DND-41 (cell line): Measurements from ENCODE around the gene ATP9B.

ENCODE experiments used
- ATAC-seq: fragments of 200-7000 bp; cut with Tn5 transposase; 3 replicates; pipeline ENCODE4 v1.9.1; 2021; ENCODE audit warnings: low read depth; ENCODE audit not compliant: insufficient read depth
- DNase-seq: peaks from one replicate; pipeline ENCODE4 v3.0.0-alpha.2; 2020
- H2AFZ ChIP-seq: 2 replicates; pipeline ENCODE4 v1.6.0; 2012; ENCODE audit warnings: low read depth, low read length
- H3K27ac ChIP-seq: 2 replicates; pipeline ENCODE4 v1.5.1; 2012; ENCODE audit warnings: low read length, inconsistent platforms
- H3K27me3 ChIP-seq: fragments of 200-600 bp; sonication (generic); 2 replicates; pipeline ENCODE4 v1.6.0; 2012; ENCODE audit warnings: low read length, mild to moderate bottlenecking, inconsistent platforms; ENCODE audit not compliant: insufficient read depth, poor library complexity
- H3K36me3 ChIP-seq: 2 replicates; pipeline ENCODE4 v1.5.1; 2012; ENCODE audit warnings: low read length, inconsistent platforms; ENCODE audit not compliant: insufficient read depth
- H3K4me1 ChIP-seq: 2 replicates; pipeline ENCODE4 v1.5.1; 2012; ENCODE audit warnings: mild to moderate bottlenecking, low read length; ENCODE audit not compliant: insufficient read depth
- H3K4me2 ChIP-seq: 2 replicates; pipeline ENCODE4 v1.6.0; 2012; ENCODE audit warnings: mild to moderate bottlenecking, moderate library complexity, low read length, inconsistent platforms; ENCODE audit not compliant: insufficient read depth
- H3K4me3 ChIP-seq, 2 experiments: fragments of 200-600 bp in 1 of 2; shearing (Covaris generic) in 1 of 2; 2 replicates each; pipeline ENCODE4 v1.5.1; 2012 to 2016; ENCODE audit warnings: inconsistent platforms in 2 of 2, low read length in 2 of 2, mild to moderate bottlenecking in 2 of 2, low read depth in 1 of 2, moderate library complexity in 1 of 2
- H3K79me2 ChIP-seq: 2 replicates; pipeline ENCODE4 v1.6.0; 2012; ENCODE audit warnings: low read length, inconsistent platforms; ENCODE audit not compliant: insufficient read depth
- H3K9ac ChIP-seq: 2 replicates; pipeline ENCODE4 v1.6.0; 2012; ENCODE audit warnings: low read depth, mild to moderate bottlenecking, inconsistent platforms, low read length, moderate library complexity
- H3K9me3 ChIP-seq: 2 replicates; pipeline ENCODE4 v1.5.1; 2012; ENCODE audit warnings: low read length, moderate library complexity, mild to moderate bottlenecking, inconsistent platforms; ENCODE audit not compliant: insufficient read depth, severe bottlenecking
- H4K20me1 ChIP-seq: 2 replicates; pipeline ENCODE4 v1.6.0; 2012; ENCODE audit warnings: low read length; ENCODE audit not compliant: insufficient read depth
- EZH2 ChIP-seq: IDR thresholded peaks from 3 replicates; pipeline ENCODE4 v1.6.1; 2012; ENCODE audit warnings: borderline replicate concordance, low read depth, mild to moderate bottlenecking, moderate library complexity, low read length, inconsistent platforms; ENCODE audit not compliant: severe bottlenecking
- TF ChIP-seq, protein P1 (sequence below): IDR thresholded peaks from 2 replicates; pipeline ENCODE4 v1.5.1; 2012; ENCODE audit warnings: borderline replicate concordance, low read length, moderate library complexity, mild to moderate bottlenecking; ENCODE audit not compliant: poor library complexity, severe bottlenecking; ENCODE audit errors: extremely low read depth

The ATP9B gene

GRCh38 chr18:79107886-79108285, 38.7 kb downstream of the ATP9B start:
- H3K79me2 ChIP-seq: peaks cover 53% of the 10 kb centered on the region
- H3K9me3 ChIP-seq: no peaks in the 10 kb centered on the region
- no peak overlapping the region for H3K9ac ChIP-seq
- H4K20me1 ChIP-seq: peaks cover 18% of the 10 kb centered on the region
- H3K27ac ChIP-seq: no peak overlapping the region
- no peaks in the 10 kb centered on the region for H3K4me1 ChIP-seq
- no peaks in the 10 kb centered on the region for H3K27me3 ChIP-seq
- ATAC-seq (no peak), DNase-seq (no peak)
- no peak overlapping the region for H3K4me2 ChIP-seq
- TF ChIP-seq, protein P1, sequence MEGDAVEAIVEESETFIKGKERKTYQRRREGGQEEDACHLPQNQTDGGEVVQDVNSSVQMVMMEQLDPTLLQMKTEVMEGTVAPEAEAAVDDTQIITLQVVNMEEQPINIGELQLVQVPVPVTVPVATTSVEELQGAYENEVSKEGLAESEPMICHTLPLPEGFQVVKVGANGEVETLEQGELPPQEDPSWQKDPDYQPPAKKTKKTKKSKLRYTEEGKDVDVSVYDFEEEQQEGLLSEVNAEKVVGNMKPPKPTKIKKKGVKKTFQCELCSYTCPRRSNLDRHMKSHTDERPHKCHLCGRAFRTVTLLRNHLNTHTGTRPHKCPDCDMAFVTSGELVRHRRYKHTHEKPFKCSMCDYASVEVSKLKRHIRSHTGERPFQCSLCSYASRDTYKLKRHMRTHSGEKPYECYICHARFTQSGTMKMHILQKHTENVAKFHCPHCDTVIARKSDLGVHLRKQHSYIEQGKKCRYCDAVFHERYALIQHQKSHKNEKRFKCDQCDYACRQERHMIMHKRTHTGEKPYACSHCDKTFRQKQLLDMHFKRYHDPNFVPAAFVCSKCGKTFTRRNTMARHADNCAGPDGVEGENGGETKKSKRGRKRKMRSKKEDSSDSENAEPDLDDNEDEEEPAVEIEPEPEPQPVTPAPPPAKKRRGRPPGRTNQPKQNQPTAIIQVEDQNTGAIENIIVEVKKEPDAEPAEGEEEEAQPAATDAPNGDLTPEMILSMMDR: no peak
- no peak for TF ChIP-seq EZH2
- H3K36me3 ChIP-seq: peaks cover 3% of the 10 kb centered on the region; the same call in 1 of the 2 replicates
- no peak overlapping the region for H3K4me3 ChIP-seq
- no peak overlapping the region for H2AFZ ChIP-seq

DNA sequence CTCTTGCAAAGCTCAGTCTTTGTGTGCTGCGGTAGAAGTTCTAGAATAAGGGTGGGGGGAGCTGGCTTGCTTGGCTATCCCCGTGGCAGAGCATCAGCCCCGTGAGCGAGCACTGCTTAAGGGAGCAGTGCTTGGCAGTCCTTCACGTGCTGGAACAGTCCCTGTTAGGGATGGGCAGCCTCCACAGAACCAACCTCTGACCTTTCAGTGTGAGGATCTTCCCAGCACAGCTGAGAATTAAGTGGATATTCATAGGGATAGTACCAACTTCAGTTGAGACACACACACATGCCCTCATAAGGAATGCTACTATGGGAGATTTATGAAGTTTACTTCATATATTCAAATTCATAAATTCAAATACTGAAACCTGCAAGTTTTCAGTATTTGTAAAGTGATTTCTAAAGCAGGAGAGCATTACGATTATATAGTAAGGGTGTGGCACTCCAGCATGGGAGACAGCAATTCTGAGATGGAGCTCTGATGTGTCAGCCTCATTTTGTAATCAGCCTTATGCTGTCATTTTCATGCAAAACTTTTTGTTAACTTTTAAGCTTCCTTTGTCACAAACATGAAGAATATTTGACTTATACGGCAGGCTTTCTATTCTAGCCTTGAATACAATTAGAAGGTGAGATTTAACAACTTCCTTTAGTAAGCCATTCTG, 39.5 kb downstream of the ATP9B start:
- no peak overlapping the region for H2AFZ ChIP-seq
- H3K4me1 ChIP-seq: no peaks in the 10 kb centered on the region
- H3K36me3 ChIP-seq: peaks cover 8% of the 10 kb centered on the region
- H4K20me1 ChIP-seq: peaks cover 18% of the 10 kb centered on the region
- H3K27me3 ChIP-seq: no peaks in the 10 kb centered on the region
- H3K9ac ChIP-seq: no peak overlapping the region
- H3K9me3 ChIP-seq: no peaks in the 10 kb centered on the region
- H3K27ac ChIP-seq: no peak overlapping the region
- TF ChIP-seq, protein P1: no peak
- no peak for TF ChIP-seq EZH2
- H3K79me2 ChIP-seq: peaks cover 46% of the 10 kb centered on the region
- no peak for ATAC-seq
- H3K4me3 ChIP-seq: no peak overlapping the region
- no peak for DNase-seq
- H3K4me2 ChIP-seq: no peak overlapping the region

DNA sequence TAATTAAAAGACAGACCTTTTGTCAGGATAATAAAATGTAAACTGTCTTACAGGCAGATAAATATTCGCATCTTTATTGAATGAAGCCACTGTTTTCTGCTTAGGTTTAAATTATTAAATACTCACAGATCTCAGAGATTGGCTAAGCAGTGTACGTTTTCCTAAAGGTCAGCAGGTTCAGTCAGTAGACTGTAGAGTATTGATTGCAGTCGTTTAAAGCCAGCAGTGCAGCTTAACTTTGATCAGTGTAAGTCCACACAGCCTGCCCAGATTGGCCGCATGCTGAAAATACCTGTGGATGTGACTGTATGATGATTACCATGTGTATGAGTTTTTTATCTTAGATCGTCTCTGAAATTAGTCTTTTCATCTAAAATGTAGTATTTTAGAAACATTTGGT, 42.3 kb downstream of the ATP9B start:
- H4K20me1 ChIP-seq: peaks cover 15% of the 10 kb centered on the region
- no peak overlapping the region for H3K4me3 ChIP-seq
- no peak overlapping the region for H3K9ac ChIP-seq
- H3K27me3 ChIP-seq: no peaks in the 10 kb centered on the region
- no peak overlapping the region for H3K27ac ChIP-seq
- H3K36me3 ChIP-seq: peaks cover 20% of the 10 kb centered on the region
- no peak for ATAC-seq
- no peak overlapping the region for H2AFZ ChIP-seq
- peaks cover 3% of the 10 kb centered on the region for H3K9me3 ChIP-seq
- no peak for DNase-seq
- H3K79me2 ChIP-seq: peaks cover 20% of the 10 kb centered on the region
- no peak for TF ChIP-seq EZH2
- TF ChIP-seq, protein P1: no peak
- no peaks in the 10 kb centered on the region for H3K4me1 ChIP-seq
- no peak overlapping the region for H3K4me2 ChIP-seq

DNA sequence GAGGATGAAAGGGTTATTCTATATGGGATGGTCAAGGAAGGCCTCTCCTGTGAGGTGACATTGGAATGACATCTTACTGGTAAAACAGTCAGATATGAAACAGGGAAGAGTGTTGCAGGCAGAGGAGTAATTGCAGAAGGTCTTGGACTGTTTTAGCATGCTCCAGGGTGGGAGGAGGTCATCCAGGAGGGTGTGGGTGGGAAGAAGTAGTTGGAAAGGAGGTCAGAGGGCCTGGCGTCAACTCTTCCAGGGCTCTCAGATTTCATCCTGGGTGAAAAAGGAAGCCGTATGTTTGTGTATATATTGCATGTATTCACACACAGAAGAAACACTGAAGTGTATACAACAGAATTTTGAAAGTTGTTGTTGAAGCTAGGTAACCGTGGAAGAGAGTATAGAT, 48.2 kb downstream of the ATP9B start:
- H4K20me1 ChIP-seq: no peaks in the 10 kb centered on the region
- no peak overlapping the region for H3K9ac ChIP-seq
- peaks cover 3% of the 10 kb centered on the region for H3K9me3 ChIP-seq
- no peak overlapping the region for H3K4me2 ChIP-seq
- no peaks in the 10 kb centered on the region for H3K4me1 ChIP-seq
- DNase-seq (no peak), ATAC-seq (no peak)
- no peak overlapping the region for H3K4me3 ChIP-seq
- H3K79me2 ChIP-seq: no peaks in the 10 kb centered on the region
- H3K27ac ChIP-seq: no peak overlapping the region
- H3K36me3 ChIP-seq: peaks cover 26% of the 10 kb centered on the region
- TF ChIP-seq, protein P1: no peak
- TF ChIP-seq EZH2: no peak
- H3K27me3 ChIP-seq: no peaks in the 10 kb centered on the region
- no peak overlapping the region for H2AFZ ChIP-seq
